HepG2 (cell line): ENCODE results near the gene SACS. TPM values are rescaled to one million over a fixed set of nuclear protein-coding genes. Genes with fewer than 3 reads are reported as not detected.

Experiments
- ATAC-seq: fragments of 200-7000 bp; cut with Tn5 transposase; 3 replicates; pipeline ENCODE4 v1.9.1; 2020; ENCODE audit warnings: mild to moderate bottlenecking, moderate library complexity
- BruUV-seq: library from RNA; stranded (reverse); fragments of 400-500 nt; replicated peaks from 2 replicates; lab custom pipeline; 2021; lab: Mats Ljungman, UMichigan
- CTCF ChIA-PET: fragments of 300-600 bp; formaldehyde crosslinking; extraction: SDS; loops from one replicate; lab custom pipeline; 2021; ENCODE audit warnings: low total read pairs, inconsistent platforms, low intra/inter-chr PET ratio; lab: Yijun Ruan, JAX
- POLR2A ChIA-PET: fragments of 350-600 bp; sonication (Branson Sonifier 250); formaldehyde crosslinking; loops from one replicate; lab custom pipeline; 2020; ENCODE audit warnings: antibody characterized with exemption, inconsistent platforms; lab: Yijun Ruan, JAX
- DNase-seq: peaks from one replicate; pipeline ENCODE4 v3.0.0-alpha.2; 2015; ENCODE audit warnings: low spot score
- FAIRE-seq: peaks from 3 replicates; lab custom pipeline; 2011; peaks lifted over from hg19 to GRCh38; lab: Jason Lieb, UNC
- H2AFZ ChIP-seq: one replicate; pipeline ENCODE4 v1.6.1; 2011; ENCODE audit warnings: low read length, inconsistent platforms
- H3K27ac ChIP-seq: fragments of 300-600 bp; 3 replicates; pipeline ENCODE4 v1.8.0; 2011; ENCODE audit warnings: mixed run types, mild to moderate bottlenecking, mixed read lengths, low read length, inconsistent platforms; ENCODE audit not compliant: insufficient read depth; ENCODE audit errors: extremely low read length
- H3K27me3 ChIP-seq, 2 experiments: fragments of 200-600 bp in 1 of 2; 2 replicates in 1 of 2; 3 replicates in 1 of 2; pipeline versions ENCODE4 v1.6.0 to v1.8.0; 2011; ENCODE audit warnings: low read length in 2 of 2, mild to moderate bottlenecking in 2 of 2, moderate library complexity in 2 of 2, inconsistent platforms in 1 of 2; ENCODE audit not compliant: insufficient read depth in 2 of 2, control insufficient read depth in 1 of 2
- H3K36me3 ChIP-seq, 2 experiments: fragments of 200-600 bp in 1 of 2; replicated peaks in 1 of 2; 2 replicates in 1 of 2; 3 replicates in 1 of 2; pipeline versions ENCODE4 v1.5.1 to v1.8.0; 2011; ENCODE audit warnings: low read length in 2 of 2, inconsistent platforms in 1 of 2; ENCODE audit not compliant: insufficient read depth in 2 of 2, control insufficient read depth in 1 of 2
- H3K4me1 ChIP-seq: 2 replicates; pipeline ENCODE4 v1.5.1; 2012; ENCODE audit warnings: low read length, inconsistent platforms; ENCODE audit not compliant: insufficient read depth
- H3K4me2 ChIP-seq: 2 replicates; pipeline ENCODE4 v1.6.0; 2011; ENCODE audit warnings: low read depth, low read length, inconsistent platforms
- H3K4me3 ChIP-seq, 3 experiments: fragments of 200-600 bp in 1 of 3; sonication (generic), shearing (Covaris generic) in 1 of 3; replicated peaks in 1 of 3; 2 replicates each; pipeline ENCODE4 v1.5.1; 2011 to 2016; ENCODE audit warnings: low read length in 3 of 3, inconsistent platforms in 2 of 3, low read depth in 2 of 3, mild to moderate bottlenecking in 2 of 3, control low read depth in 1 of 3, mixed read lengths in 1 of 3; ENCODE audit not compliant: insufficient read depth in 1 of 3
- H3K79me2 ChIP-seq: one replicate; pipeline ENCODE4 v1.6.1; 2011; ENCODE audit warnings: low read length, inconsistent platforms; ENCODE audit not compliant: insufficient read depth
- H3K9ac ChIP-seq: 2 replicates; pipeline ENCODE4 v1.6.0; 2011; ENCODE audit warnings: mild to moderate bottlenecking, low read depth, low read length, inconsistent platforms; ENCODE audit not compliant: insufficient read depth
- H3K9me3 ChIP-seq: 2 replicates; pipeline ENCODE4 v1.5.1; 2012; ENCODE audit warnings: mild to moderate bottlenecking, low read length
- H4K20me1 ChIP-seq: 2 replicates; pipeline ENCODE4 v1.6.0; 2011; ENCODE audit warnings: inconsistent platforms, mild to moderate bottlenecking, low read length, moderate library complexity; ENCODE audit not compliant: insufficient read depth
- ETV5 ChIP-seq: IDR thresholded peaks from 2 replicates; pipeline ENCODE4 v1.6.1; 2018; ENCODE audit warnings: missing biosample characterization, missing genetic modification reagents, inconsistent platforms, borderline replicate concordance
- GLI4 ChIP-seq: sonication (generic); formaldehyde crosslinking; IDR thresholded peaks from 2 replicates; pipeline ENCODE4 v1.5.1; 2020; ENCODE audit warnings: missing genetic modification reagents, mild to moderate bottlenecking, moderate library complexity, borderline replicate concordance
- KDM5B ChIP-seq: sonication (generic); formaldehyde crosslinking; IDR thresholded peaks from 2 replicates; pipeline ENCODE4 v1.4.0; 2020; ENCODE audit warnings: missing genetic modification reagents, mild to moderate bottlenecking, borderline replicate concordance
- MLXIP ChIP-seq: sonication (generic); formaldehyde crosslinking; IDR thresholded peaks from 2 replicates; pipeline ENCODE4 v1.9.0; 2021; ENCODE audit warnings: missing genetic modification reagents, borderline replicate concordance
- RELA ChIP-seq: sonication (generic); formaldehyde crosslinking; IDR thresholded peaks from 2 replicates; pipeline ENCODE4 v1.4.0; 2020; ENCODE audit warnings: missing genetic modification reagents
- RFXAP ChIP-seq: sonication (generic); formaldehyde crosslinking; IDR thresholded peaks from 2 replicates; pipeline ENCODE4 v1.4.0; 2020; ENCODE audit warnings: missing genetic modification reagents, borderline replicate concordance
- ZNF556 ChIP-seq: sonication (generic); formaldehyde crosslinking; IDR thresholded peaks from 2 replicates; pipeline ENCODE4 v1.4.0; 2020; ENCODE audit warnings: mild to moderate bottlenecking, missing genetic modification reagents, borderline replicate concordance
- WGBS: methylation state at CpG from one replicate; pipeline ENCODE4 v1.1.6; 2017; ENCODE audit warnings: low lambda C conversion rate; 5-methylcytosine and 5-hydroxymethylcytosine counted together
- in situ Hi-C: cut with HindIII; loops from 2 replicates; pipeline ENCODE4 v1.10.0; 2017; ENCODE audit warnings: low pct_unique_long_range_greater_than_20kb; ENCODE audit not compliant: extremely low pct_ligation_motif_present
- intact Hi-C: fragments of 100-400 bp; cut with micrococcal nuclease; formaldehyde crosslinking; loops from one replicate; pipeline ENCODE4 v1.10.0; 2022; ENCODE audit not compliant: unreplicated experiment
- polyA plus RNA-seq, 8 experiments: library from polyadenylated mRNA; depleted of rRNA in 3 of 8; stranded (reverse) in 7 of 8; unstranded in 1 of 8; fragments of >200 nt; fragmentation: Illumina TruSeq in 4 of 8; extraction: Trizol in 4 of 8; gene quantifications; 2 replicates each; pipeline versions ENCODE4 v1.2.1 to v1.2.3, GENCODE V29; 2011 to 2016; ENCODE audit warnings: low read depth in 4 of 8, missing spikeins in 1 of 8, mixed read lengths in 1 of 8; ENCODE audit not compliant: insufficient read depth in 1 of 8
- total RNA-seq, 5 experiments: library from RNA; depleted of rRNA; stranded (reverse); fragments of >200 nt; fragmentation: Illumina TruSeq; extraction: Trizol; gene quantifications; 2 replicates each; pipeline ENCODE4 v1.2.3, GENCODE V29; 2016; ENCODE audit warnings: low read depth in 1 of 5

The SACS gene
- total and polyA plus RNA-seq, 2 of the 13 experiments (the other 11 are each of a cell fraction or from before 2014, with no cell fraction given): 4.0 to 15.7 TPM

- no peak overlapping the region for H3K4me3 ChIP-seq
- no peaks in the 10 kb centered on the region for H3K36me3 ChIP-seq
- CTCF ChIA-PET: no interaction called here
- POLR2A ChIA-PET: no interaction called here
- no peaks in the 10 kb centered on the region for H3K79me2 ChIP-seq
- no peaks in the 10 kb centered on the region for H3K4me1 ChIP-seq
- DNase-seq: no peak
- BruUV-seq: no TSS peak
- H3K27me3 ChIP-seq: no peaks in the 10 kb centered on the region
- no peak for ATAC-seq
- no peak overlapping the region for H3K27ac ChIP-seq
- intact Hi-C loops (no loop called here), in situ Hi-C loops (no loop called here)
- no peak overlapping the region for H3K4me2 ChIP-seq
- H3K9me3 ChIP-seq: no peaks in the 10 kb centered on the region
- H2AFZ ChIP-seq: no peak overlapping the region
- 4% methylated on average over 5 of the region's 5 CpGs for WGBS
- H4K20me1 ChIP-seq: no peaks in the 10 kb centered on the region
- FAIRE-seq: no peak
- TF ChIP-seq ZNF556 (no peak), MLXIP (CRISPR knock-in tag) (no peak), RELA (CRISPR knock-in tag) (no peak), RFXAP (CRISPR knock-in tag) (no peak), KDM5B (CRISPR knock-in tag) (no peak), GLI4 (CRISPR knock-in tag) (no peak), ETV5 (CRISPR knock-in tag) (no peak)
- no peak overlapping the region for H3K9ac ChIP-seq
Measured at GRCh38 chr13:23289917-23290357, 143.6 kb downstream of the SACS start.
